GM23338 (cell line): ENCODE data around the gene HNRNPL. TPM values are rescaled to one million over a fixed set of nuclear protein-coding genes. Genes with fewer than 3 reads are reported as not detected.

ENCODE experiments used
- ATAC-seq: fragments of 200-7000 bp; cut with Tn5 transposase; 3 replicates; pipeline ENCODE4 v1.9.1; 2020
- DNase-seq: peaks from one replicate; pipeline ENCODE4 v3.0.0-alpha.2; 2015; ENCODE audit warnings: low spot score
- H2AFZ ChIP-seq: fragments of 200-600 bp; sonication (generic); 2 replicates; pipeline ENCODE4 v1.8.0; 2016; ENCODE audit warnings: antibody characterized with exemption, mild to moderate bottlenecking, moderate library complexity
- H3F3A ChIP-seq: fragments of 200-600 bp; sonication (generic); replicated peaks from 2 replicates; pipeline ENCODE4 v1.8.0; 2017; ENCODE audit warnings: antibody characterized with exemption, mixed run types, low read depth
- H3K27ac ChIP-seq: fragments of 200-600 bp; sonication (generic); 2 replicates; pipeline ENCODE4 v1.6.1; 2016; ENCODE audit warnings: low read depth
- H3K27me3 ChIP-seq: fragments of 200-600 bp; sonication (generic); 2 replicates; pipeline ENCODE4 v1.8.0; 2016; ENCODE audit warnings: mild to moderate bottlenecking, mixed run types, moderate library complexity; ENCODE audit not compliant: insufficient read depth
- H3K36me3 ChIP-seq: fragments of 200-600 bp; sonication (generic); 2 replicates; pipeline ENCODE4 v1.8.0; 2016; ENCODE audit warnings: mild to moderate bottlenecking; ENCODE audit not compliant: insufficient read depth
- H3K4me1 ChIP-seq: fragments of 200-600 bp; sonication (generic); 2 replicates; pipeline ENCODE4 v1.8.0; 2016; ENCODE audit warnings: mild to moderate bottlenecking, moderate library complexity; ENCODE audit not compliant: insufficient read depth
- H3K4me2 ChIP-seq: fragments of 200-600 bp; sonication (generic); 2 replicates; pipeline ENCODE4 v1.7.1; 2017; ENCODE audit warnings: mixed run types
- H3K4me3 ChIP-seq: fragments of 200-600 bp; sonication (generic); 2 replicates; pipeline ENCODE4 v1.6.1; 2016; ENCODE audit warnings: mixed run types
- H3K79me2 ChIP-seq: fragments of 200-600 bp; sonication (generic); replicated peaks from 2 replicates; pipeline ENCODE4 v1.8.0; 2017; ENCODE audit warnings: mild to moderate bottlenecking; ENCODE audit not compliant: insufficient read depth
- H3K9me2 ChIP-seq: fragments of 200-600 bp; sonication (generic); 2 replicates; pipeline ENCODE4 v1.8.0; 2017; ENCODE audit not compliant: insufficient read depth
- H4K20me1 ChIP-seq: fragments of 200-600 bp; sonication (generic); replicated peaks from 2 replicates; pipeline ENCODE4 v1.8.0; 2017; ENCODE audit warnings: mild to moderate bottlenecking; ENCODE audit not compliant: insufficient read depth
- H3K27ac Mint-ChIP-seq: 2 replicates; pipeline ENCODE4 v1.8.0; 2020; ENCODE audit warnings: inconsistent platforms, mild to moderate bottlenecking, moderate library complexity, mixed read lengths
- H3K27me3 Mint-ChIP-seq: 3 replicates; pipeline ENCODE4 v1.8.0; 2022; ENCODE audit warnings: low read depth, mild to moderate bottlenecking, moderate library complexity, mixed read lengths, inconsistent platforms; ENCODE audit not compliant: insufficient read depth, poor library complexity
- H3K36me3 Mint-ChIP-seq: 3 replicates; pipeline ENCODE4 v1.8.0; 2021; ENCODE audit warnings: low read depth, mild to moderate bottlenecking, inconsistent platforms, moderate library complexity, mixed read lengths
- H3K4me1 Mint-ChIP-seq: 3 replicates; pipeline ENCODE4 v1.8.0; 2020; ENCODE audit warnings: mild to moderate bottlenecking, inconsistent platforms, mixed read lengths
- H3K4me3 Mint-ChIP-seq: 3 replicates; pipeline ENCODE4 v1.8.0; 2021; ENCODE audit warnings: moderate library complexity, mild to moderate bottlenecking, inconsistent platforms, mixed read lengths
- H3K9me3 Mint-ChIP-seq: 3 replicates; pipeline ENCODE4 v1.8.0; 2020; ENCODE audit warnings: moderate library complexity, mild to moderate bottlenecking, inconsistent platforms, mixed read lengths
- CREB1 ChIP-seq: fragments of 250-450 bp; sonication (Bioruptor Pico); IDR thresholded peaks from 2 replicates; pipeline ENCODE4 v1.5.0; 2020; ENCODE audit warnings: low read depth, mild to moderate bottlenecking, moderate library complexity
- CTCF ChIP-seq, 2 experiments: fragments of 200-600 bp in 1 of 2; sonication (generic) in 1 of 2; conservative IDR thresholded peaks; 2 replicates each; pipeline versions ENCODE4 v1.5.1 to v1.6.1; 2016 to 2017; ENCODE audit warnings: antibody characterized with exemption in 2 of 2, low read depth in 2 of 2, mild to moderate bottlenecking in 2 of 2, moderate library complexity in 1 of 2
- ETS1 ChIP-seq: IDR thresholded peaks from 2 replicates; pipeline ENCODE4 v1.6.1; 2016; ENCODE audit warnings: antibody characterized with exemption
- EZH2phosphoT487 ChIP-seq: fragments of 200-600 bp; sonication (generic); IDR thresholded peaks from one replicate; pipeline ENCODE4 v1.8.1; 2018; ENCODE audit warnings: antibody characterized with exemption; ENCODE audit not compliant: unreplicated experiment
- JUNB ChIP-seq: IDR thresholded peaks from one replicate; pipeline ENCODE4 v1.6.1; 2016; ENCODE audit warnings: antibody characterized with exemption; ENCODE audit not compliant: unreplicated experiment
- POLR2AphosphoS5 ChIP-seq: IDR thresholded peaks from 2 replicates; pipeline ENCODE4 v1.6.1; 2016; ENCODE audit warnings: antibody characterized with exemption, low read depth
- REST ChIP-seq: IDR thresholded peaks from one replicate; pipeline ENCODE4 v1.6.1; 2018; ENCODE audit warnings: antibody characterized with exemption; ENCODE audit not compliant: unreplicated experiment
- STAT1 ChIP-seq: IDR thresholded peaks from one replicate; pipeline ENCODE4 v1.6.1; 2016; ENCODE audit warnings: antibody characterized with exemption; ENCODE audit not compliant: unreplicated experiment
- ZNF114 ChIP-seq: fragments of 250-450 bp; sonication (Bioruptor Pico); IDR thresholded peaks from 2 replicates; pipeline ENCODE4 v1.5.0; 2020; ENCODE audit warnings: mild to moderate bottlenecking, moderate library complexity
- ZNF331 ChIP-seq: fragments of 250-450 bp; sonication (Bioruptor Pico); IDR thresholded peaks from 2 replicates; pipeline ENCODE4 v1.5.0; 2020; ENCODE audit warnings: low read depth, mild to moderate bottlenecking, moderate library complexity
- polyA plus RNA-seq: library from polyadenylated mRNA; unstranded; fragments of >200 nt; fragmentation: Nextera tagmentation; extraction: Ambion mirVana; gene quantifications from 2 replicates; pipeline ENCODE4 v1.2.1, GENCODE V29; 2016
- total RNA-seq: library from RNA; depleted of rRNA; stranded (reverse); fragments of >200 nt; shearing (Covaris generic); gene quantifications from 2 replicates; pipeline ENCODE4 v1.2.3, GENCODE V29; 2014

HNRNPL gene
- total and polyA plus RNA-seq, 2 experiments from 2014 or later, result 580 to 664 TPM

GRCh38 chr19:38793177-38793576 is 56.6 kb downstream of the HNRNPL start (continued):
- TF ChIP-seq ETS1 (no peak), REST (no peak), CTCF (conservative IDR thresholded peaks at IDR 0.05; ENCODE audit: low read depth in 2 of 2) (no peak), EZH2phosphoT487 (no peak), STAT1 (no peak), CREB1 (CRISPR knock-in tag) (no peak), ZNF331 (CRISPR knock-in tag) (no peak), POLR2AphosphoS5 (no peak), JUNB (no peak), ZNF114 (no peak)

GRCh38 chr19:38792250-38793111 is 57.3 kb downstream of the HNRNPL start:
- H3K36me3 ChIP-seq, result no peaks in the 10 kb centered on the region
- ATAC-seq (peak; percentile 71), DNase-seq (peak; percentile 93)
- H3K4me3 ChIP-seq, result peak overlapping the region; percentile 57
- peaks cover 6% of the 10 kb centered on the region; the same call in 1 of the 2 replicates for H3K4me1 ChIP-seq
- H3K27ac ChIP-seq, result no peak overlapping the region
- H2AFZ ChIP-seq, result peak overlapping the region; percentile 89
- H3K36me3 Mint-ChIP-seq, result no peaks in the 10 kb centered on the region
- peaks cover 4% of the 10 kb centered on the region for H3K4me1 Mint-ChIP-seq
- H3K4me3 Mint-ChIP-seq, result peak overlapping the region; percentile 50
- H3K9me3 Mint-ChIP-seq, result peaks cover 7% of the 10 kb centered on the region; the same call in 2 of the 3 replicates
- H3K27ac Mint-ChIP-seq, result no peak overlapping the region
- H3K27me3 ChIP-seq, result peaks cover 11% of the 10 kb centered on the region; the same call in 1 of the 2 replicates
- H3K4me2 ChIP-seq, result peak overlapping the region; percentile 79
- H3K27me3 Mint-ChIP-seq, result peaks cover 16% of the 10 kb centered on the region
- H3K9me2 ChIP-seq, result no peaks in the 10 kb centered on the region
- H4K20me1 ChIP-seq, result no peaks in the 10 kb centered on the region
- no peaks in the 10 kb centered on the region for H3K79me2 ChIP-seq
- no peaks in the 10 kb centered on the region for H3F3A ChIP-seq
- TF ChIP-seq POLR2AphosphoS5 (peak; percentile 68), CTCF (conservative IDR thresholded peaks at IDR 0.05; ENCODE audit: low read depth in 2 of 2) (peak; percentile 43 to 49)
